Middle frontal gyrus (tissue), 1 donor: ENCODE results near the gene NUDCD3.
A peak's percentile ranks its signal among the peaks of the same experiment; 100 is the strongest.

ENCODE experiments used
- DNase-seq: peaks from one replicate; pipeline ENCODE4 v3.0.0-alpha.2; 2015; ENCODE audit warnings: low spot score; ENCODE audit errors: extremely low spot score

The NUDCD3 gene

GRCh38 chr7:44490351-44491200 is at the start of gene NUDCD3:
TSS of gene NUDCD3 (minus strand) at chr7:44490658. CDS start at chr7:44490600, 58 bp downstream.
- DNase-seq: peak; percentile 81

- DNase-seq: no peak
Observed at GRCh38 chr7:44539669-44540506, 49.4 kb upstream of the NUDCD3 start.

GRCh38 chr7:44538798-44539668 is 48.6 kb upstream of the NUDCD3 start:
- no peak for DNase-seq

GRCh38 chr7:44538093-44538797 is 47.8 kb upstream of the NUDCD3 start:
- DNase-seq: no peak

GRCh38 chr7:44537442-44537841 is 47.0 kb upstream of the NUDCD3 start:
- DNase-seq: no peak

- no peak for DNase-seq
Observed at GRCh38 chr7:44536090-44536489, 45.6 kb upstream of the NUDCD3 start.

- DNase-seq: no peak
Observed at GRCh38 chr7:44535348-44536064, 45.0 kb upstream of the NUDCD3 start.

GRCh38 chr7:44534501-44534900 is 44.0 kb upstream of the NUDCD3 start:
- no peak for DNase-seq

GRCh38 chr7:44534087-44534486 is 43.6 kb upstream of the NUDCD3 start:
- DNase-seq: no peak

- no peak for DNase-seq
Observed at GRCh38 chr7:44533301-44534055, 43.0 kb upstream of the NUDCD3 start.

GRCh38 chr7:44531421-44532380 is 41.2 kb upstream of the NUDCD3 start:
- DNase-seq: no peak

GRCh38 chr7:44530990-44531389 is 40.5 kb upstream of the NUDCD3 start:
- DNase-seq: no peak

GRCh38 chr7:44524811-44525388 is 34.4 kb upstream of the NUDCD3 start:
- DNase-seq: no peak

- no peak for DNase-seq
Observed at GRCh38 chr7:44522315-44522714, 31.9 kb upstream of the NUDCD3 start.

GRCh38 chr7:44521347-44522095 is 31.1 kb upstream of the NUDCD3 start:
- DNase-seq: no peak

GRCh38 chr7:44520574-44520973 is 30.1 kb upstream of the NUDCD3 start:
- no peak for DNase-seq

- no peak for DNase-seq
Observed at GRCh38 chr7:44519546-44519945, 29.1 kb upstream of the NUDCD3 start.
